Measurements from ENCODE around the gene TUFT1. TPM values are rescaled to one million over a fixed set of nuclear protein-coding genes. Genes with fewer than 3 reads are reported as not detected.

The TUFT1 gene
- total and polyA plus RNA-seq, 10 donors = 0.67 to 1.9 (median 1.3) TPM

DNA sequence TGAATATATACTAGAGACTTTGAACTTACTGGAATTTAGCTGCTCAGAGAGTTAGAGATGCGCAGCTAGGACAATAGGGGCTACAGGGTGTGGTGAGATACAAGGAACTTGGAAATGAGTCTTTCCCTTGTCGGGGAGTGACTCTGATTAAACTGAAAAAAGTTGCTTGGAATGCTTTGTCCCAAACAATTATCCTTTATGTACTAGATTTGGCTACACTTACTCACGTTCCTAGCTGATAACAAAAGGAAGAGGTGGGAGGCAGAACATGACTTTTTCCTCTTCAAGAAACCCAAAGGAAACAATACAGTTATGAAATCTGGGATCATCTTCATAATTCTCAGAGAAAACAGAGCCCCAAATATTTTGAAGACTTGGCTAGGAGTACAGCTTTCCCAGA is 35.9 kb upstream of the TUFT1 start:
- Histone ChIP-seq H3K4me3 (no peak overlapping the region), H3K9me3 (no peaks in the 10 kb centered on the region), H3K4me1 (no peaks in the 10 kb centered on the region), H3K27me3 (replicated peaks in 1 of 7) (no peaks in the 10 kb centered on the region), H3K36me3 (no peaks in the 10 kb centered on the region), H3K27ac (no peak overlapping the region)
- TF ChIP-seq POLR2AphosphoS5 (IDR thresholded peaks at IDR 0.05) (no peak), POLR2A (IDR thresholded peaks at IDR 0.05) (no peak)
- TF ChIP-seq, protein P1, sequence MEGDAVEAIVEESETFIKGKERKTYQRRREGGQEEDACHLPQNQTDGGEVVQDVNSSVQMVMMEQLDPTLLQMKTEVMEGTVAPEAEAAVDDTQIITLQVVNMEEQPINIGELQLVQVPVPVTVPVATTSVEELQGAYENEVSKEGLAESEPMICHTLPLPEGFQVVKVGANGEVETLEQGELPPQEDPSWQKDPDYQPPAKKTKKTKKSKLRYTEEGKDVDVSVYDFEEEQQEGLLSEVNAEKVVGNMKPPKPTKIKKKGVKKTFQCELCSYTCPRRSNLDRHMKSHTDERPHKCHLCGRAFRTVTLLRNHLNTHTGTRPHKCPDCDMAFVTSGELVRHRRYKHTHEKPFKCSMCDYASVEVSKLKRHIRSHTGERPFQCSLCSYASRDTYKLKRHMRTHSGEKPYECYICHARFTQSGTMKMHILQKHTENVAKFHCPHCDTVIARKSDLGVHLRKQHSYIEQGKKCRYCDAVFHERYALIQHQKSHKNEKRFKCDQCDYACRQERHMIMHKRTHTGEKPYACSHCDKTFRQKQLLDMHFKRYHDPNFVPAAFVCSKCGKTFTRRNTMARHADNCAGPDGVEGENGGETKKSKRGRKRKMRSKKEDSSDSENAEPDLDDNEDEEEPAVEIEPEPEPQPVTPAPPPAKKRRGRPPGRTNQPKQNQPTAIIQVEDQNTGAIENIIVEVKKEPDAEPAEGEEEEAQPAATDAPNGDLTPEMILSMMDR (IDR thresholded peaks at IDR 0.05 in 8 of 11, conservative IDR thresholded peaks at IDR 0.05 in 3 of 11) = no peak
- intact Hi-C loops (cut with DNase I; ENCODE audit: low total_unique reads) = no loop called here
- 53 to 81% (median 68%) methylated on average over 3 of the region's 3 CpGs for WGBS, 5 donors
- DNase-seq = no peak

DNA sequence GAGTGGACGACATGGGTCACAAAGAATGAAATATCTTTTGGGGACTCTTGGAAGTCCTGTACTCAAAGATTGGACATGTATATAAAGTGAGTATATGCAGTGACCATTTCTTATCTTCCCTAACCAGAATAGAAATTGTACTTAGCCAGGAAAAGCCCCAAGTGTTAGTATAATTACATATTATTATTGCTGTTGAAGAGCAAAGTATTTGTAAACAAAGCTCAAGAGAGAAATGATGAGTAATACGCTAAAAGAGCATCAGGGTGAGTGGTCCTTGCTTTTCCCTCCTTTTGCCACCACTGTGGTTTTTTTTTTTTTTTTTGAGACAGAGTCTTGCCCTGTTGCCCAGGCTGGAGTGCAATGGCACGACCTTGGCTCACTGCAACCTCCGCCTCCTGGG is 35.4 kb upstream of the TUFT1 start:
- WGBS, 5 donors = 82 to 95% (median 87%) methylated on average over 4 of the region's 4 CpGs
- Histone ChIP-seq H3K4me3 (no peak overlapping the region), H3K27ac (no peak overlapping the region), H3K36me3 (no peaks in the 10 kb centered on the region), H3K27me3 (replicated peaks in 1 of 7) (no peaks in the 10 kb centered on the region), H3K9me3 (no peaks in the 10 kb centered on the region), H3K4me1 (no peaks in the 10 kb centered on the region)
- no peak for DNase-seq
- intact Hi-C loops (cut with DNase I; ENCODE audit: low total_unique reads) = no loop called here
- TF ChIP-seq POLR2A (IDR thresholded peaks at IDR 0.05) = no peak
- TF ChIP-seq, protein P1 (IDR thresholded peaks at IDR 0.05 in 8 of 11, conservative IDR thresholded peaks at IDR 0.05 in 3 of 11) = no peak
- TF ChIP-seq POLR2AphosphoS5 (IDR thresholded peaks at IDR 0.05) = no peak

DNA sequence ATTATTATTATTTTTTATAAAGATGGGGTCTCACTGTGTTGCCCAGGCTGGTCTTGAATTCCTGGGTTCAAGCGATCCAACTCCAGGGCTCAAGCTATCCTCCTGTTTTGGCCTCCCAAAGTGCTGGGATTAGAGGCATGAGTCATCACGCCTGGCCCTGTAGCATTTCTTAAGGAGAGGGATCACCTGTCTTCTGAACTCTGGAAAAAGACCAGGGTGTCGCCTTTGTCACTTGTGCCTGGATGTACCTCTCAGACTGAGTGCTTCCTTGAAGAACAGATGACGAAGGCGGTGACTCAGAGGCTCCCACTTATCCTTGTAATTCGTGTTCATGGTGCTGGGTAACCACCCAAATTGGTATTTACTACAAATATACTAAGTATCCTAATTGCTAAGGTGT is 31.3 kb upstream of the TUFT1 start:
- no peak for TF ChIP-seq POLR2AphosphoS5 (IDR thresholded peaks at IDR 0.05)
- TF ChIP-seq, protein P1 (IDR thresholded peaks at IDR 0.05 in 8 of 11, conservative IDR thresholded peaks at IDR 0.05 in 3 of 11) = no peak
- no peak for TF ChIP-seq POLR2A (IDR thresholded peaks at IDR 0.05)

DNA sequence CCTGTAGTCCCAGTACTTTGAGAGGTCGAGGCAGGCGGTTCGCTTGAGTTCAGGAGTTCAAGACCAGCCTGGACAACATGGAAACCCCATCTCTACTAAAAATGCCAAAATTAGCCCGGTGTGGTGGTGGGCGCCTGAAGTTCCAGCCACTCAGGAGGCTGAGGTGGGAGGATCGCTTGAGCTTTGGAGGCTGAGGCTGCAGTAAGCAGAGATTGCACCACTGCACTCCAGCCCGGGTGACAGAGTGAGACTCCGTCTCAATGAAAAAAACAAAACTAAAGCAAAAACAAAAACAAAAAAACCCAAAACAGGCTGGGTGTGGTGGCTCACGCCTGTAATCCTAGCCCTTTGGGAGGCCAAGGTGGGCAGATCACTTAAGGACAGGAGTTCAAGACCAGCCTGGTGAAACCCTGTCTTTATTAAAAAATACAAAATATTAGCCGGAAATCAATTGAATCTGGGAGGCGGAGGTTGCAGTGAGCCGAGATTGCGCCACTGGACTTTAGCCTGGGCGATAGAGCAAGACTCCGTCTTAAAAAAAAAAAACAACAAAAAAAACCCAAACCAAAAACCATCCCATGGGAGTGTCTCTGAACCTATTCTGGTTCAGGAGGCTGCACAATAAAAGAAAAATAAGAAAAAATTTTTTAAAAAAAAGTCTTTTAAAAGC is 30.6 kb upstream of the TUFT1 start:
- Histone ChIP-seq H3K27me3 (replicated peaks in 1 of 7) (peaks cover 0 to 31% (median 0%) of the 10 kb centered on the region in 7 donors), H3K27ac (no peak overlapping the region), H3K36me3 (no peaks in the 10 kb centered on the region), H3K4me1 (peaks cover 10 to 38% (median 25%) of the 10 kb centered on the region in 6 donors), H3K9me3 (no peaks in the 10 kb centered on the region), H3K4me3 (no peak overlapping the region)
- TF ChIP-seq POLR2A (IDR thresholded peaks at IDR 0.05) (no peak), POLR2AphosphoS5 (IDR thresholded peaks at IDR 0.05) (no peak)
- WGBS, 5 donors = 92 to 95% (median 94%) methylated on average over 15 of the region's 15 CpGs
- no peak for DNase-seq
- intact Hi-C loops (cut with DNase I; ENCODE audit: low total_unique reads) = no loop called here

More for the DNA sequence above, 31.3 kb upstream of the TUFT1 start:
- DNase-seq = no peak
- Histone ChIP-seq H3K36me3 (no peaks in the 10 kb centered on the region), H3K4me3 (no peak overlapping the region), H3K9me3 (no peaks in the 10 kb centered on the region), H3K27ac (no peak overlapping the region), H3K4me1 (peaks cover 10 to 38% (median 25%) of the 10 kb centered on the region in 6 donors), H3K27me3 (replicated peaks in 1 of 7) (peaks cover 0 to 31% (median 0%) of the 10 kb centered on the region in 7 donors)
- intact Hi-C loops (cut with DNase I; ENCODE audit: low total_unique reads) = no loop called here
- 85 to 94% (median 88%) methylated on average over 6 of the region's 6 CpGs for WGBS, 5 donors

Data from spleen (tissue), 11 donors.